Smooth muscle cell (in vitro differentiated cells): Measurements from ENCODE around the gene COL23A1. TPM values are rescaled to one million over a fixed set of nuclear protein-coding genes. Genes with fewer than 3 reads are reported as not detected.

Source experiments
- DNase-seq: peaks from one replicate; lab custom pipeline; 2025; ENCODE audit not compliant: unreplicated experiment; lab: John Stamatoyannopoulos, UW
- H2AFZ ChIP-seq: fragments of 200-600 bp; sonication (generic); 2 replicates; pipeline ENCODE4 v1.6.0; 2016; ENCODE audit warnings: antibody characterized with exemption, low read depth, mild to moderate bottlenecking
- H3F3A ChIP-seq: fragments of 200-600 bp; sonication (generic); 2 replicates; pipeline ENCODE4 v1.6.0; 2017; ENCODE audit warnings: antibody characterized with exemption, low read depth
- H3K27ac ChIP-seq: fragments of 200-600 bp; sonication (generic); 2 replicates; pipeline ENCODE4 v1.5.1; 2016; ENCODE audit warnings: low read depth, mild to moderate bottlenecking
- H3K27me3 ChIP-seq: fragments of 200-600 bp; sonication (generic); 2 replicates; pipeline ENCODE4 v1.6.1; 2016; ENCODE audit warnings: low read depth, mild to moderate bottlenecking
- H3K36me3 ChIP-seq: fragments of 200-600 bp; sonication (generic); 2 replicates; pipeline ENCODE4 v1.5.1; 2016; ENCODE audit warnings: low read depth
- H3K4me1 ChIP-seq: fragments of 200-600 bp; sonication (generic); 2 replicates; pipeline ENCODE4 v1.5.1; 2016; ENCODE audit warnings: low read depth
- H3K4me2 ChIP-seq: fragments of 200-600 bp; sonication (generic); 2 replicates; pipeline ENCODE4 v1.6.0; 2016; ENCODE audit warnings: mild to moderate bottlenecking
- H3K4me3 ChIP-seq: fragments of 200-600 bp; sonication (generic); 2 replicates; pipeline ENCODE4 v1.5.1; 2016; ENCODE audit warnings: mild to moderate bottlenecking
- H3K79me2 ChIP-seq: fragments of 200-600 bp; sonication (generic); 2 replicates; pipeline ENCODE4 v1.6.0; 2016; ENCODE audit warnings: low read depth, mild to moderate bottlenecking
- H3K9ac ChIP-seq: fragments of 200-600 bp; sonication (generic); 2 replicates; pipeline ENCODE4 v1.6.0; 2016; ENCODE audit warnings: low read depth
- H3K9me3 ChIP-seq: fragments of 200-600 bp; sonication (generic); replicated peaks from 2 replicates; pipeline ENCODE4 v1.5.1; 2016; ENCODE audit warnings: low read depth
- H4K20me1 ChIP-seq: fragments of 200-600 bp; sonication (generic); 2 replicates; pipeline ENCODE4 v1.6.0; 2016; ENCODE audit warnings: low read depth
- CTCF ChIP-seq: fragments of 200-600 bp; sonication (generic); IDR thresholded peaks from 2 replicates; pipeline ENCODE4 v1.5.1; 2017; ENCODE audit warnings: borderline replicate concordance, mild to moderate bottlenecking, antibody characterized with exemption; ENCODE audit not compliant: insufficient read depth, poor library complexity, severe bottlenecking
- WGBS: methylation state at CpG from one replicate; pipeline ENCODE4 v1.1.7; 2016; ENCODE audit warnings: low lambda C conversion rate; 5-methylcytosine and 5-hydroxymethylcytosine counted together
- polyA plus RNA-seq: library from polyadenylated mRNA; unstranded; fragments of >200 nt; fragmentation: Nextera tagmentation; extraction: Ambion mirVana; gene quantifications from 2 replicates; pipeline ENCODE4 v1.2.1, GENCODE V29; 2016
- total RNA-seq: library from RNA; depleted of rRNA; stranded (reverse); fragments of >200 nt; gene quantifications from 2 replicates; pipeline ENCODE4 v1.2.3, GENCODE V29; 2014

COL23A1 gene
- total and polyA plus RNA-seq, 2 experiments from 2014 or later = 5.3 to 27.4 TPM

GRCh38 chr5:178384816-178385495 lies 205.2 kb downstream of the COL23A1 start:
- H3K9me3 ChIP-seq = no peaks in the 10 kb centered on the region
- H3K36me3 ChIP-seq = no peaks in the 10 kb centered on the region
- peak overlapping the region; percentile 84 for H2AFZ ChIP-seq
- DNase-seq = no peak
- H3K27me3 ChIP-seq = no peaks in the 10 kb centered on the region
- H3K4me1 ChIP-seq = peaks cover 8% of the 10 kb centered on the region
- peak overlapping the region; percentile 36 for H3K9ac ChIP-seq
- H3K4me3 ChIP-seq = no peak overlapping the region
- peak overlapping the region; percentile 43 for H3K27ac ChIP-seq
- peak overlapping the region; percentile 72 for H3K4me2 ChIP-seq
- WGBS = 70% methylated on average over 14 of the region's 15 CpGs
- no peaks in the 10 kb centered on the region for H3K79me2 ChIP-seq
- H4K20me1 ChIP-seq = no peaks in the 10 kb centered on the region
- no peak for TF ChIP-seq CTCF
- no peaks in the 10 kb centered on the region for H3F3A ChIP-seq

- 34% methylated on average over 42 of the region's 42 CpGs for WGBS
- peak overlapping the region; percentile 43 for H3K27ac ChIP-seq
- no peaks in the 10 kb centered on the region for H3K36me3 ChIP-seq
- no peaks in the 10 kb centered on the region for H3K27me3 ChIP-seq
- H3F3A ChIP-seq = peaks cover 1% of the 10 kb centered on the region
- peaks cover 8% of the 10 kb centered on the region for H3K4me1 ChIP-seq
- no peak for DNase-seq
- peak overlapping the region; percentile 84 for H2AFZ ChIP-seq
- H3K9me3 ChIP-seq = no peaks in the 10 kb centered on the region
- H3K9ac ChIP-seq = peak overlapping the region; percentile 36
- no peaks in the 10 kb centered on the region for H3K79me2 ChIP-seq
- H3K4me3 ChIP-seq = no peak overlapping the region
- H4K20me1 ChIP-seq = no peaks in the 10 kb centered on the region
- no peak for TF ChIP-seq CTCF
- peak overlapping the region; percentile 72 for H3K4me2 ChIP-seq
Measured at GRCh38 chr5:178383919-178384815, 206.0 kb downstream of the COL23A1 start.

- H3F3A ChIP-seq = peaks cover 4% of the 10 kb centered on the region
- DNase-seq = no peak
- peaks cover 8% of the 10 kb centered on the region for H3K4me1 ChIP-seq
- no peak for TF ChIP-seq CTCF
- H3K27ac ChIP-seq = no peak overlapping the region
- no peaks in the 10 kb centered on the region for H3K79me2 ChIP-seq
- no peaks in the 10 kb centered on the region for H3K36me3 ChIP-seq
- H2AFZ ChIP-seq = no peak overlapping the region
- 93% methylated on average over 13 of the region's 13 CpGs for WGBS
- H3K4me3 ChIP-seq = no peak overlapping the region
- H3K9ac ChIP-seq = no peak overlapping the region
- H3K27me3 ChIP-seq = no peaks in the 10 kb centered on the region
- H3K9me3 ChIP-seq = no peaks in the 10 kb centered on the region
- no peaks in the 10 kb centered on the region for H4K20me1 ChIP-seq
- H3K4me2 ChIP-seq = peak overlapping the region; percentile 72
Measured at GRCh38 chr5:178383301-178383918, 206.8 kb downstream of the COL23A1 start.
